ENCODE data around the gene TMOD2.

The TMOD2 gene

GRCh38 chr15:51848811-51849210, 97.4 kb downstream of the TMOD2 start:
- Histone ChIP-seq H2BK120ac (ENCODE audit: insufficient read depth, low read length, poor library complexity) (no peak overlapping the region), H3K4me1 (ENCODE audit: control insufficient read depth in 1 of 2, insufficient read depth in 2 of 2, low read length in 2 of 2) (no peaks in the 10 kb centered on the region), H3K14ac (ENCODE audit: low read length) (no peak overlapping the region), H3K9ac (ENCODE audit: low read length) (no peak overlapping the region), H3K79me1 (ENCODE audit: low read length) (no peaks in the 10 kb centered on the region), H3K9me3 (ENCODE audit: insufficient read depth, low read depth, low read length) (no peaks in the 10 kb centered on the region), H4K8ac (ENCODE audit: low read depth, low read length) (no peak overlapping the region), H2AFZ (ENCODE audit: insufficient read depth, low read length, poor library complexity) (no peak overlapping the region), H3K4me3 (ENCODE audit: low read depth, low read length) (no peak overlapping the region), H3K27me3 (ENCODE audit: insufficient read depth, low read length) (no peaks in the 10 kb centered on the region), H3K4me2 (ENCODE audit: low read length) (no peak overlapping the region), H3K23ac (ENCODE audit: low read length) (no peak overlapping the region), H3K4ac (ENCODE audit: low read depth, low read length) (no peak overlapping the region), H2BK5ac (ENCODE audit: low read depth, low read length, poor library complexity) (no peak overlapping the region), H2BK12ac (ENCODE audit: low read length) (no peak overlapping the region), H4K12ac (ENCODE audit: low read depth, low read length) (no peak overlapping the region), H3K79me2 (ENCODE audit: control insufficient read depth, insufficient read depth, low read length, poor library complexity) (no peaks in the 10 kb centered on the region), H3K18ac (ENCODE audit: low read length) (no peak overlapping the region), H2AK5ac (ENCODE audit: low read length) (no peak overlapping the region), H4K91ac (ENCODE audit: low read depth, low read length) (no peak overlapping the region), H3K27ac (ENCODE audit: low read depth, low read length) (no peak overlapping the region), H3K36me3 (ENCODE audit: control insufficient read depth in 1 of 2, insufficient read depth in 2 of 2, low read length in 2 of 2) (no peaks in the 10 kb centered on the region)
- WGBS (ENCODE audit: extremely low coverage, insufficient coverage, insufficient read length), result no CpG with 5 or more reads among the region's 3 CpGs
- no peak for DNase-seq

GRCh38 chr15:51849860-51850259, 98.5 kb downstream of the TMOD2 start:
- no peak overlapping the region for H3K9ac ChIP-seq (ENCODE audit: low read length)
- no peak overlapping the region for H2AFZ ChIP-seq (ENCODE audit: insufficient read depth, low read length, poor library complexity)
- no peaks in the 10 kb centered on the region for H3K27me3 ChIP-seq (ENCODE audit: insufficient read depth, low read length)
- no peak overlapping the region for H2BK120ac ChIP-seq (ENCODE audit: insufficient read depth, low read length, poor library complexity)
- no peaks in the 10 kb centered on the region for H3K4me1 ChIP-seq (ENCODE audit: control insufficient read depth in 1 of 2, insufficient read depth in 2 of 2, low read length in 2 of 2)
- no peak overlapping the region for H2BK5ac ChIP-seq (ENCODE audit: low read depth, low read length, poor library complexity)
- no peak overlapping the region for H3K4me2 ChIP-seq (ENCODE audit: low read length)
- H2BK12ac ChIP-seq (ENCODE audit: low read length), result no peak overlapping the region
- no peaks in the 10 kb centered on the region for H3K79me1 ChIP-seq (ENCODE audit: low read length)
- no peaks in the 10 kb centered on the region for H3K79me2 ChIP-seq (ENCODE audit: control insufficient read depth, insufficient read depth, low read length, poor library complexity)
- H3K4me3 ChIP-seq (ENCODE audit: low read depth, low read length), result no peak overlapping the region
- no peak for DNase-seq
- H4K8ac ChIP-seq (ENCODE audit: low read depth, low read length), result no peak overlapping the region
- H3K18ac ChIP-seq (ENCODE audit: low read length), result no peak overlapping the region
- H4K12ac ChIP-seq (ENCODE audit: low read depth, low read length), result no peak overlapping the region
- H3K9me3 ChIP-seq (ENCODE audit: insufficient read depth, low read depth, low read length), result no peaks in the 10 kb centered on the region
- peak overlapping the region; percentile 91 for H3K4ac ChIP-seq (ENCODE audit: low read depth, low read length)
- H3K23ac ChIP-seq (ENCODE audit: low read length), result no peak overlapping the region
- WGBS (ENCODE audit: extremely low coverage, insufficient coverage, insufficient read length), result no CpG with 5 or more reads among the region's 3 CpGs
- H4K91ac ChIP-seq (ENCODE audit: low read depth, low read length), result no peak overlapping the region
- H3K36me3 ChIP-seq (ENCODE audit: control insufficient read depth in 1 of 2, insufficient read depth in 2 of 2, low read length in 2 of 2), result no peaks in the 10 kb centered on the region
- H2AK5ac ChIP-seq (ENCODE audit: low read length), result no peak overlapping the region
- H3K14ac ChIP-seq (ENCODE audit: low read length), result no peak overlapping the region
- H3K27ac ChIP-seq (ENCODE audit: low read depth, low read length), result no peak overlapping the region

- Histone ChIP-seq H3K27ac (ENCODE audit: low read depth, low read length) (no peak overlapping the region), H3K9me3 (ENCODE audit: insufficient read depth, low read depth, low read length) (no peaks in the 10 kb centered on the region), H2BK120ac (ENCODE audit: insufficient read depth, low read length, poor library complexity) (no peak overlapping the region), H3K4me3 (ENCODE audit: low read depth, low read length) (no peak overlapping the region), H3K79me2 (ENCODE audit: control insufficient read depth, insufficient read depth, low read length, poor library complexity) (peaks cover under 1% of the 10 kb centered on the region), H3K23ac (ENCODE audit: low read length) (no peak overlapping the region), H3K4me1 (ENCODE audit: control insufficient read depth in 1 of 2, insufficient read depth in 2 of 2, low read length in 2 of 2) (no peaks in the 10 kb centered on the region), H2AFZ (ENCODE audit: insufficient read depth, low read length, poor library complexity) (no peak overlapping the region), H3K9ac (ENCODE audit: low read length) (no peak overlapping the region), H4K8ac (ENCODE audit: low read depth, low read length) (no peak overlapping the region), H3K14ac (ENCODE audit: low read length) (no peak overlapping the region), H4K12ac (ENCODE audit: low read depth, low read length) (no peak overlapping the region), H3K4me2 (ENCODE audit: low read length) (no peak overlapping the region), H3K4ac (ENCODE audit: low read depth, low read length) (no peak overlapping the region), H3K18ac (ENCODE audit: low read length) (no peak overlapping the region), H2BK12ac (ENCODE audit: low read length) (no peak overlapping the region), H2BK5ac (ENCODE audit: low read depth, low read length, poor library complexity) (no peak overlapping the region), H3K27me3 (ENCODE audit: insufficient read depth, low read length) (no peaks in the 10 kb centered on the region), H3K36me3 (ENCODE audit: control insufficient read depth in 1 of 2, insufficient read depth in 2 of 2, low read length in 2 of 2) (no peaks in the 10 kb centered on the region), H3K79me1 (ENCODE audit: low read length) (no peaks in the 10 kb centered on the region), H4K91ac (ENCODE audit: low read depth, low read length) (no peak overlapping the region), H2AK5ac (ENCODE audit: low read length) (no peak overlapping the region)
- peak in 1 of 2 donors; percentile 33 for DNase-seq
- no CpG with 5 or more reads among the region's 2 CpGs for WGBS (ENCODE audit: extremely low coverage, insufficient coverage, insufficient read length)
Observed at GRCh38 chr15:51853998-51854397, 102.6 kb downstream of the TMOD2 start.

- H2BK120ac ChIP-seq (ENCODE audit: insufficient read depth, low read length, poor library complexity), result no peak overlapping the region
- H3K4ac ChIP-seq (ENCODE audit: low read depth, low read length), result no peak overlapping the region
- H3K4me1 ChIP-seq (ENCODE audit: control insufficient read depth in 1 of 2, insufficient read depth in 2 of 2, low read length in 2 of 2), result no peaks in the 10 kb centered on the region
- WGBS (ENCODE audit: extremely low coverage, insufficient coverage, insufficient read length), result no CpG with 5 or more reads among the region's 1 CpG
- H3K9me3 ChIP-seq (ENCODE audit: insufficient read depth, low read depth, low read length), result no peaks in the 10 kb centered on the region
- no peak overlapping the region for H3K23ac ChIP-seq (ENCODE audit: low read length)
- H3K36me3 ChIP-seq (ENCODE audit: control insufficient read depth in 1 of 2, insufficient read depth in 2 of 2, low read length in 2 of 2), result no peaks in the 10 kb centered on the region
- H3K18ac ChIP-seq (ENCODE audit: low read length), result no peak overlapping the region
- no peak overlapping the region for H4K12ac ChIP-seq (ENCODE audit: low read depth, low read length)
- no peak for DNase-seq
- no peak overlapping the region for H3K14ac ChIP-seq (ENCODE audit: low read length)
- no peaks in the 10 kb centered on the region for H3K27me3 ChIP-seq (ENCODE audit: insufficient read depth, low read length)
- H3K27ac ChIP-seq (ENCODE audit: low read depth, low read length), result no peak overlapping the region
- no peak overlapping the region for H2BK12ac ChIP-seq (ENCODE audit: low read length)
- H3K4me3 ChIP-seq (ENCODE audit: low read depth, low read length), result no peak overlapping the region
- H2BK5ac ChIP-seq (ENCODE audit: low read depth, low read length, poor library complexity), result no peak overlapping the region
- no peak overlapping the region for H4K8ac ChIP-seq (ENCODE audit: low read depth, low read length)
- H3K79me1 ChIP-seq (ENCODE audit: low read length), result no peaks in the 10 kb centered on the region
- H3K79me2 ChIP-seq (ENCODE audit: control insufficient read depth, insufficient read depth, low read length, poor library complexity), result peaks cover 1% of the 10 kb centered on the region
- no peak overlapping the region for H3K4me2 ChIP-seq (ENCODE audit: low read length)
- no peak overlapping the region for H2AFZ ChIP-seq (ENCODE audit: insufficient read depth, low read length, poor library complexity)
- no peak overlapping the region for H3K9ac ChIP-seq (ENCODE audit: low read length)
- H2AK5ac ChIP-seq (ENCODE audit: low read length), result no peak overlapping the region
- no peak overlapping the region for H4K91ac ChIP-seq (ENCODE audit: low read depth, low read length)
Observed at GRCh38 chr15:51855612-51856011, 104.2 kb downstream of the TMOD2 start.
